Retinal pigment epithelial cell (primary cell): ENCODE results near the gene TUBB4B.
A peak's percentile ranks its signal among the peaks of the same experiment; 100 is the strongest.

Experiments
- DNase-seq: peaks from one replicate; pipeline ENCODE4 v3.0.0-alpha.2; 2010; ENCODE audit warnings: low read depth
- H3K4me3 ChIP-seq: 2 replicates; pipeline ENCODE4 v1.5.1; 2011; ENCODE audit warnings: mild to moderate bottlenecking, low read length, control low read depth, moderate library complexity
- CTCF ChIP-seq: conservative IDR thresholded peaks from 2 replicates; pipeline ENCODE4 v1.5.1; 2011; ENCODE audit warnings: low read depth, low read length, control low read depth, inconsistent platforms

Gene TUBB4B

GRCh38 chr9:137223078-137223970, 17.8 kb upstream of the TUBB4B start:
- peak; percentile 90 for DNase-seq
- no peak for TF ChIP-seq CTCF
- peak overlapping the region; percentile 77 for H3K4me3 ChIP-seq

- peak within 1 kb of the TSS; percentile 77 for H3K4me3 ChIP-seq
- TF ChIP-seq CTCF = no peak
- no peak for DNase-seq
Measured at GRCh38 chr9:137224830-137225694, 16.0 kb upstream of the TUBB4B start, which contains the start of gene CYSRT1. Gene CYSRT1, plus strand, starts transcription at chr9:137225174. Its CDS starts 448 bp downstream, at chr9:137225622.

DNA sequence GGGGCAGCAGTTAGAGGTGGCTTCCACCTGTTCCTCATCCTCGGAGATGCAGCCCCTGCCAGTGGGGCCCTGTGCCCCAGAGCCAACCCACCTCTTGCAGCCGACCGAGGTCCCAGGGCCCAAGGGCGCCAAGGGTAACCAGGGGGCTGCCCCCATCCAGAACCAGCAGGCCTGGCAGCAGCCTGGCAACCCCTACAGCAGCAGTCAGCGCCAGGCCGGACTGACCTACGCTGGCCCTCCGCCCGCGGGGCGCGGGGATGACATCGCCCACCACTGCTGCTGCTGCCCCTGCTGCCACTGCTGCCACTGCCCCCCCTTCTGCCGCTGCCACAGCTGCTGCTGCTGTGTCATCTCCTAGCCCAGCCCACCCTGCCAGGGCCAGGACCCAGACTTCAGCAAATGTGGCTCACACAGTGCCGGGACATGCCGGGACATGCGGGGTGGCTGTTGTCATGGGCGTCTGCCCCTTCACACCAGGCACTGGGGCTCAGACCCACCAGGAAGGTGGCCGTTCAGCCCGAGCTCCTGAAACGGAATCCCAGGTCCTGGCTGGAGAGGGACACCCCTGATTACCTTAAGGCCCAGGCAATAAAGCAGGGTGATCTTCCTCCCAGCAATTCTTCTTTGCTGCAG, 15.3 kb upstream of the TUBB4B start:
- no peak for TF ChIP-seq CTCF
- no peak overlapping the region for H3K4me3 ChIP-seq
- no peak for DNase-seq

- DNase-seq = no peak
- TF ChIP-seq CTCF = no peak
- H3K4me3 ChIP-seq = no peak overlapping the region
Measured at GRCh38 chr9:137226338-137227053, 14.6 kb upstream of the TUBB4B start.

GRCh38 chr9:137227054-137227852, 13.8 kb upstream of the TUBB4B start, which contains the start of gene RNF224:
Gene RNF224, plus strand, starts transcription at chr9:137227502. Its CDS starts 834 bp downstream, at chr9:137228336.
- TF ChIP-seq CTCF = peak; percentile 94
- DNase-seq = peak; percentile 21
- no peak within 1 kb of the TSS for H3K4me3 ChIP-seq
